Ovary (tissue), 3 donors: Measurements from ENCODE around the gene DYNLT4.

Experiments
- EP300 ChIP-seq: sonication (generic); formaldehyde crosslinking; IDR thresholded peaks from one replicate; pipeline ENCODE4 v1.6.1; 2017; ENCODE audit warnings: antibody characterized with exemption
- POLR2A ChIP-seq: fragments of 450-650 bp; IDR thresholded peaks from one replicate; pipeline ENCODE4 v1.6.1; 2017; ENCODE audit warnings: antibody characterized with exemption, mild to moderate bottlenecking, moderate library complexity
- TF ChIP-seq, protein P1 (sequence below), 3 donors: fragments of 450-650 bp in 2 of 3; fragments of 200-600 bp in 1 of 3; IDR thresholded peaks; one replicate each; pipeline versions ENCODE4 v1.5.1 to v1.8.0; 2016 to 2022; ENCODE audit warnings: antibody characterized with exemption in 3 of 3, mild to moderate bottlenecking in 1 of 3
- donor health status: DM: no; HTN: no; CAD: no.

DNA sequence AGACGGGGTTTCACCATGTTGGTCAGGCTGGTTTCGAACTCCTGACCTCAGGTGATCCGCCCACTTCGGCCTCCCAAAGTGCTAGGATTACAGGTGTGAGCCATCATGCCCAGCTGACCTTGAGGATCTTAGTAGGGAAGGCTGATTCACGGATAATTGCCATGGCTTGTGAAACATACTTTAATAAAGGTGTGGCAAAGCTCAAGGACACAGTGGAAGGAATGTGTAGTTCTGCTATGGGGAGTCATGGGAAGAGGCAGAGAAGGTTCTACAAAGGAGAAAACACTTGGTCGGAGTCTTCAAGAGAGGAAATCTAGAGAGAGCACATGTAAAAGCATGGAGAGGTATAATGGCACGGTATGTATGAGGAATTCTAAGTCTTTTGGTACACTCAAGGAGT lies 48.6 kb upstream of the DYNLT4 start:
- TF ChIP-seq POLR2A (no peak), EP300 (no peak)
- TF ChIP-seq, protein P1, sequence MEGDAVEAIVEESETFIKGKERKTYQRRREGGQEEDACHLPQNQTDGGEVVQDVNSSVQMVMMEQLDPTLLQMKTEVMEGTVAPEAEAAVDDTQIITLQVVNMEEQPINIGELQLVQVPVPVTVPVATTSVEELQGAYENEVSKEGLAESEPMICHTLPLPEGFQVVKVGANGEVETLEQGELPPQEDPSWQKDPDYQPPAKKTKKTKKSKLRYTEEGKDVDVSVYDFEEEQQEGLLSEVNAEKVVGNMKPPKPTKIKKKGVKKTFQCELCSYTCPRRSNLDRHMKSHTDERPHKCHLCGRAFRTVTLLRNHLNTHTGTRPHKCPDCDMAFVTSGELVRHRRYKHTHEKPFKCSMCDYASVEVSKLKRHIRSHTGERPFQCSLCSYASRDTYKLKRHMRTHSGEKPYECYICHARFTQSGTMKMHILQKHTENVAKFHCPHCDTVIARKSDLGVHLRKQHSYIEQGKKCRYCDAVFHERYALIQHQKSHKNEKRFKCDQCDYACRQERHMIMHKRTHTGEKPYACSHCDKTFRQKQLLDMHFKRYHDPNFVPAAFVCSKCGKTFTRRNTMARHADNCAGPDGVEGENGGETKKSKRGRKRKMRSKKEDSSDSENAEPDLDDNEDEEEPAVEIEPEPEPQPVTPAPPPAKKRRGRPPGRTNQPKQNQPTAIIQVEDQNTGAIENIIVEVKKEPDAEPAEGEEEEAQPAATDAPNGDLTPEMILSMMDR (IDR thresholded peaks at IDR 0.05) = no peak
